Subcutaneous abdominal adipose tissue (tissue), 5 donors: ENCODE data around the gene GOLIM4.

ENCODE experiments used
- H3K27ac ChIP-seq: one replicate; pipeline ENCODE4 v1.7.0; 2013; ENCODE audit warnings: low read depth, mild to moderate bottlenecking, inconsistent platforms, low read length, moderate library complexity
- H3K27me3 ChIP-seq, 5 donors: one replicate each; pipeline ENCODE4 v1.7.0; 2013; ENCODE audit warnings: low read length in 5 of 5, inconsistent platforms in 1 of 5; ENCODE audit not compliant: control insufficient read depth in 5 of 5, insufficient read depth in 4 of 5
- H3K36me3 ChIP-seq, 5 donors: one replicate each; pipeline ENCODE4 v1.7.0; 2013; ENCODE audit warnings: low read length in 5 of 5; ENCODE audit not compliant: control insufficient read depth in 5 of 5, insufficient read depth in 5 of 5
- H3K4me1 ChIP-seq, 5 donors: one replicate each; pipeline ENCODE4 v1.7.0; 2013; ENCODE audit warnings: low read length in 5 of 5, mild to moderate bottlenecking in 3 of 5, moderate library complexity in 1 of 5; ENCODE audit not compliant: control insufficient read depth in 5 of 5, insufficient read depth in 5 of 5
- H3K4me3 ChIP-seq, 5 donors: one replicate each; pipeline ENCODE4 v1.7.0; 2013; ENCODE audit warnings: low read length in 5 of 5, low read depth in 1 of 5
- H3K9ac ChIP-seq, 5 donors: one replicate each; pipeline ENCODE4 v1.7.0; 2013; ENCODE audit warnings: low read length in 5 of 5, mild to moderate bottlenecking in 4 of 5, moderate library complexity in 3 of 5
- H3K9me3 ChIP-seq, 5 donors: one replicate each; pipeline ENCODE4 v1.7.0; 2013; ENCODE audit warnings: low read length in 5 of 5; ENCODE audit not compliant: control insufficient read depth in 5 of 5
- donor health status: healthy.
- donor health status: healthy.
- donor health status: healthy.
- donor health status: healthy.
- donor health status: healthy.

GOLIM4 gene

GRCh38 chr3:168051531-168052471 is 43.9 kb downstream of the GOLIM4 start:
- H3K4me1 ChIP-seq = peaks cover 0 to 16% (median 8%) of the 10 kb centered on the region in 5 donors
- H3K4me3 ChIP-seq = no peak overlapping the region
- H3K36me3 ChIP-seq = no peaks in the 10 kb centered on the region
- no peaks in the 10 kb centered on the region for H3K9me3 ChIP-seq
- no peak overlapping the region for H3K9ac ChIP-seq
- no peak overlapping the region for H3K27ac ChIP-seq
- H3K27me3 ChIP-seq = no peaks in the 10 kb centered on the region

- Histone ChIP-seq H3K9ac (no peak overlapping the region), H3K27ac (no peak overlapping the region), H3K4me3 (no peak overlapping the region), H3K36me3 (no peaks in the 10 kb centered on the region), H3K27me3 (no peaks in the 10 kb centered on the region), H3K4me1 (peaks cover 0 to 16% (median 8%) of the 10 kb centered on the region in 5 donors), H3K9me3 (no peaks in the 10 kb centered on the region)
These were observed 44.7 kb downstream of the GOLIM4 start for GRCh38 chr3:168051070-168051469.

- Histone ChIP-seq H3K4me1 (peaks cover 0 to 16% (median 8%) of the 10 kb centered on the region in 5 donors), H3K9me3 (no peaks in the 10 kb centered on the region), H3K27ac (no peak overlapping the region), H3K9ac (no peak overlapping the region), H3K36me3 (no peaks in the 10 kb centered on the region), H3K27me3 (no peaks in the 10 kb centered on the region), H3K4me3 (no peak overlapping the region)
These were observed 46.3 kb downstream of the GOLIM4 start for GRCh38 chr3:168049367-168049974.

GRCh38 chr3:168048414-168049330 is 47.1 kb downstream of the GOLIM4 start:
- Histone ChIP-seq H3K4me1 (peaks cover 0 to 23% (median 8%) of the 10 kb centered on the region in 5 donors), H3K9me3 (no peaks in the 10 kb centered on the region), H3K9ac (peak overlapping the region in 1 of 5 donors; percentile 32), H3K27me3 (no peaks in the 10 kb centered on the region), H3K4me3 (no peak overlapping the region), H3K36me3 (no peaks in the 10 kb centered on the region), H3K27ac (no peak overlapping the region)

- H3K9ac ChIP-seq = no peak overlapping the region
- H3K27me3 ChIP-seq = no peaks in the 10 kb centered on the region
- peaks cover 0 to 6% (median under 1%) of the 10 kb centered on the region in 5 donors for H3K36me3 ChIP-seq
- no peaks in the 10 kb centered on the region for H3K9me3 ChIP-seq
- H3K4me3 ChIP-seq = no peak overlapping the region
- no peak overlapping the region for H3K27ac ChIP-seq
- peaks cover 0 to 29% (median 11%) of the 10 kb centered on the region in 5 donors for H3K4me1 ChIP-seq
These were observed 47.8 kb downstream of the GOLIM4 start for GRCh38 chr3:168047936-168048335.

- no peaks in the 10 kb centered on the region for H3K9me3 ChIP-seq
- H3K4me3 ChIP-seq = no peak overlapping the region
- no peak overlapping the region for H3K27ac ChIP-seq
- H3K27me3 ChIP-seq = no peaks in the 10 kb centered on the region
- H3K36me3 ChIP-seq = peaks cover 0 to 10% (median 5%) of the 10 kb centered on the region in 5 donors
- H3K4me1 ChIP-seq = peaks cover 0 to 29% (median 11%) of the 10 kb centered on the region in 5 donors
- H3K9ac ChIP-seq = no peak overlapping the region
These were observed 48.4 kb downstream of the GOLIM4 start for GRCh38 chr3:168047190-168047795.

- H3K27ac ChIP-seq = no peak overlapping the region
- peaks cover 0 to 20% (median 4%) of the 10 kb centered on the region in 5 donors for H3K4me1 ChIP-seq
- H3K36me3 ChIP-seq = peaks cover 2 to 15% (median 11%) of the 10 kb centered on the region in 5 donors
- no peaks in the 10 kb centered on the region for H3K9me3 ChIP-seq
- no peaks in the 10 kb centered on the region for H3K27me3 ChIP-seq
- H3K9ac ChIP-seq = no peak overlapping the region
- no peak overlapping the region for H3K4me3 ChIP-seq
These were observed 51.7 kb downstream of the GOLIM4 start for GRCh38 chr3:168044049-168044448.

- Histone ChIP-seq H3K4me3 (no peak overlapping the region), H3K9me3 (no peaks in the 10 kb centered on the region), H3K27ac (no peak overlapping the region), H3K27me3 (no peaks in the 10 kb centered on the region), H3K4me1 (peaks cover 0 to 13% (median 3%) of the 10 kb centered on the region in 5 donors), H3K36me3 (peaks cover 8 to 23% (median 15%) of the 10 kb centered on the region in 5 donors), H3K9ac (no peak overlapping the region)
These were observed 55.0 kb downstream of the GOLIM4 start for GRCh38 chr3:168040607-168041208.

- H3K36me3 ChIP-seq = peaks cover 12 to 28% (median 18%) of the 10 kb centered on the region in 5 donors
- H3K4me3 ChIP-seq = no peak overlapping the region
- no peaks in the 10 kb centered on the region for H3K9me3 ChIP-seq
- H3K27me3 ChIP-seq = no peaks in the 10 kb centered on the region
- no peak overlapping the region for H3K27ac ChIP-seq
- H3K9ac ChIP-seq = no peak overlapping the region
- H3K4me1 ChIP-seq = peaks cover 0 to 2% (median 0%) of the 10 kb centered on the region in 5 donors
These were observed 58.7 kb downstream of the GOLIM4 start for GRCh38 chr3:168037020-168037419.
